ENCODE results near the gene NEIL3.

NEIL3 gene

DNA sequence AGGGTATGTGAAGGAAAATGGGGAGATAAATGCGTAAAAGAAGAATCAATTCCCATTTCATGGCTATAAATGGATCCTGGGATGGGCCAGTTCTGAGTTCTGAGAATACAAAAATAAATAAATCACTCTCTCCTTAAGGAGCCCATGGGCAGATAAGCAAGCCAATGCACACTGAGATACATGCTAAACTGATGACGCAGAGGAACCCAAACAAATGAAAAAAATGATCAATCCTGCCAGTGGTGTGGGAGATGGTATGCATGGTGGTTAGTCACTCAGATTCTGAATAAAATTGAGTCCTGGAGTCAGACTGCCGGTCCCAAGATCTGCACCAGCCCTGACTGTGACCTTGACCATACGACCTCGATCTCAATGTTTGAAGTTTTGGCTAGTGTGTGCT lies 59.7 kb downstream of the NEIL3 start:
- TF ChIP-seq, protein P1, sequence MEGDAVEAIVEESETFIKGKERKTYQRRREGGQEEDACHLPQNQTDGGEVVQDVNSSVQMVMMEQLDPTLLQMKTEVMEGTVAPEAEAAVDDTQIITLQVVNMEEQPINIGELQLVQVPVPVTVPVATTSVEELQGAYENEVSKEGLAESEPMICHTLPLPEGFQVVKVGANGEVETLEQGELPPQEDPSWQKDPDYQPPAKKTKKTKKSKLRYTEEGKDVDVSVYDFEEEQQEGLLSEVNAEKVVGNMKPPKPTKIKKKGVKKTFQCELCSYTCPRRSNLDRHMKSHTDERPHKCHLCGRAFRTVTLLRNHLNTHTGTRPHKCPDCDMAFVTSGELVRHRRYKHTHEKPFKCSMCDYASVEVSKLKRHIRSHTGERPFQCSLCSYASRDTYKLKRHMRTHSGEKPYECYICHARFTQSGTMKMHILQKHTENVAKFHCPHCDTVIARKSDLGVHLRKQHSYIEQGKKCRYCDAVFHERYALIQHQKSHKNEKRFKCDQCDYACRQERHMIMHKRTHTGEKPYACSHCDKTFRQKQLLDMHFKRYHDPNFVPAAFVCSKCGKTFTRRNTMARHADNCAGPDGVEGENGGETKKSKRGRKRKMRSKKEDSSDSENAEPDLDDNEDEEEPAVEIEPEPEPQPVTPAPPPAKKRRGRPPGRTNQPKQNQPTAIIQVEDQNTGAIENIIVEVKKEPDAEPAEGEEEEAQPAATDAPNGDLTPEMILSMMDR (IDR thresholded peaks at IDR 0.05; ENCODE audit: low read depth, low read length) = no peak
- no peak for DNase-seq (ENCODE audit: extremely low read depth, low read depth)

DNA sequence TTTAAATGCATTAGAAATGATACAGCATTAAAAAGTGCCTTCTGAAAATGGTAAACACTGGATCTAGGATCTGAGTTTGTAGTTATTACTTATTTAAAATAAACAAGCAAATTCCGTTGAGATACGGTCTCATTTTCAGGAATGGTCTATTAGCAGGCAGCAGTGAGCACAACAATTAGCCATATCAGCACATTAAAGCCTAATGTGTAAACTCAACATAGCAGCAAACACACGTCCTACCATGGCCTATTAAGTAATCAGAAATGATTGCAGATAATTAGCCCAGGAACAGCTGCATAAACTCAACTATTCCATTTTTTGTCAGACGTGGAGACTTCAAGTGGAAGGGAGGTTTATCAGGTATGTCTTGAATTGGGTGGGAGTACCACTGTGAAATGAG lies 61.8 kb downstream of the NEIL3 start:
- no peak for DNase-seq (ENCODE audit: extremely low read depth, low read depth)
- TF ChIP-seq, protein P1 (IDR thresholded peaks at IDR 0.05; ENCODE audit: low read depth, low read length) = no peak

DNA sequence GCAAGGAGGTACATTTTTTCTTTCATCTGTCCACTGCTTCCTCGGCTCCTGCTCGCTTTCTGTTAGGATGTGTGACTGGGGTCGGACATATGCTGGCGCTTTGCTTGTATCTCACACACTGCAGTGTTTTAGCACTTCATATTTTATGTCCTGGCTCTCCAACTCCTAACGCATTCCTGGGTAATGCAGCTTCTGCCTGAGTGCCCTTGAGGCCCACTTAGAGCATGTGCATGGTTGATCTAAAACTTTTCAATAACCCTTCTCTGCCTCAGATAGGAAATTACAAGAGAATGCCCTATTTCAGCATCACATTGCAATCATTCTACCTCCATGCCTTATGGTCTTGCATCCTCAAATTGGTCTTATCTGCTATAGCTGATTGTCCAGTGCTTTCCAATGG lies 65.3 kb downstream of the NEIL3 start:
- DNase-seq (ENCODE audit: extremely low read depth, low read depth) = no peak
- TF ChIP-seq, protein P1 (IDR thresholded peaks at IDR 0.05; ENCODE audit: low read depth, low read length) = no peak

DNA sequence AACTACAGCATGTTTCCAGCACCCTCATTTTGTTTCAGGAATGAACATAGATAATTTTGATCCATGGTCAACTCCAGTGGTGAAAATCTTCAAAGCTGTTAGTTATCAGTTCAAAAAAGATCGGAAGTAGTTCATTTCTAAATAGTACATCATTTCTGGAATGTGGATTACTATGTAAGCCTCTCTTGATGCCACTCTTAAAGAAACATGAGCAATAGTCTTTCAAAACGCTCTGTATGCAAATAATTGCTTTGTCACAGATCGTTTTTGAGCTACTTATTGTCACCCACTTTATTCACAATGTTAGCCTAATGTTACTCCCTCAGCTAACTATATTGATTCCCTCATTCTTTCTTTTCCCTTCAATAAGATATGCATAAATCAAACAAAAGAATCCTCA lies 65.7 kb downstream of the NEIL3 start:
- DNase-seq (ENCODE audit: extremely low read depth, low read depth) = no peak
- TF ChIP-seq, protein P1 (IDR thresholded peaks at IDR 0.05; ENCODE audit: low read depth, low read length) = no peak

DNA sequence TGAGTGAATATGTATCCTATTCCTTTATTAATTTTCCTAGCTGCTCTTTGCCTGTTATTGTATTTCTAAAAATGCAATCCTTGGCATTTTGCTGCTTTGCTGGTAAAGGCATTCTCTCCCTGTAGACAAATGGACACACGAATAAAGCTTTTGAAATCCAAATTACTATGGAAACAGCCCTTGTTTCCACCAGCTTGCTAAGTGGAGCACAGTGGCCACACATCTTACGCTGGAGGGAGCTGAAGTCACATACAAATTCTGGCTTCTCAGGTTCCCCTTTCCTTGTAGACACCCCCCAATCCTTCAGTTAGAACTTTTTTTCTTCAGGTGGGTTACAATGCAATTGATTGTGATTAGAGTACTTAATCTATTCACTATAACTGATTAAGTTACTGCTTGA lies 66.3 kb downstream of the NEIL3 start:
- DNase-seq (ENCODE audit: extremely low read depth, low read depth) = no peak

DNA sequence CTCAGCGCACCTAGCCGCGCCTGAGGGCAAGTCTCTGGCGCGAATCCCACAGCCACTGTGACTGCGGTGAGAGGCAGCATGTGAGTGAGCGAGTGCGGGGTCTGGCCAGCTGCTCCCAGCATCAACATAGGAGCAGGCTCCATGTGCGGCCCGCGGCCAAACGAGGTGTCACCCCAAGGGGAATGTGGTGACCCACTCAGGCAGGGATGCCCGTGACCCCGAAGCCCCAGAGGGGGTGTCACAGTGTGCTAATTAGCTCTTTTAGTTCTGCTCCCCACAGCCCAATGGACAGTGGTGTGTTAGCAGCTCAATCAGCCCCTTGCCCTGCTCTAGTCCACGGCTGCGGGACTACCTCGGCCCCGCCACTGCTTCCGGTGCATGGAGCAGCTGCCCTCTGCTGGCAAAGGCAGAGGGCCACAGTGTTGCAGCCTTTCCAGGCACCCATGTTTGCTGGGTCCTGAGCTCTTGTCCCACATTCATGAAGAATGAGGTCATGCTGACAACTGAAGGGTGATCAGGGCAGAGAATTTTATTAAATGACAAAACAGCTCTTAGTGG lies 71.1 kb downstream of the NEIL3 start:
- no peak for DNase-seq (ENCODE audit: extremely low read depth, low read depth)
- TF ChIP-seq, protein P1 (IDR thresholded peaks at IDR 0.05; ENCODE audit: low read depth, low read length) = no peak; the same call in 1 of the 2 replicates

More for the DNA sequence above, 66.3 kb downstream of the NEIL3 start:
- TF ChIP-seq, protein P1 (IDR thresholded peaks at IDR 0.05; ENCODE audit: low read depth, low read length) = no peak

DNA sequence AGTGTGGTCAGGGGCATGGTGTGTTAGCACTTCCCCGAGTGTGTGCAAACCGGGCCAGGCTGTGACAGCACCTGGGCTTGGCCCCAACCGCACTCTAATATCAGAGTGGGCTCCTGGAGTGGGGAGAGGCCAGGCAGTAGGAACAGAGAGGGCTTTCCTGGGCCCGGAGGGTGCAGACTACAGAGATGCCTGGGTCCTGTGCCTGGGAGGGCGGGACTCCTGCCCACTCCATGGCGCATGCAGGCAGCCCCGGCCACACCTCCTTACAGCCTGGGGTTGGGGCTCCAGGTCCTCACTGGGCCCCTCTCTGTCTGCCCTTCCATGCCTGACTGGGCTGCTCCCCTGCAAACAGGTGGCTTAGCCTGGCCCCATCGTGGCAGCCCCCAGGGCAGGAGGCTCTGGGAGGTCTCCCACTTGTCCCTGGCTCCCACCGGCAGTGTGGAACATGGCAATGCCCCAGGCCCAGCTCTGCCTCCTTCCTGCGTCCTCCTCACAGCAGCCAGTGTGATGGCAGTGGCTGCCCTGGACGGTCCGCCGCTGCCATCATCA lies 72.2 kb downstream of the NEIL3 start:
- no peak for DNase-seq (ENCODE audit: extremely low read depth, low read depth)
- TF ChIP-seq, protein P1 (IDR thresholded peaks at IDR 0.05; ENCODE audit: low read depth, low read length) = no peak
